ENCODE results near the gene ULK4.

DNA sequence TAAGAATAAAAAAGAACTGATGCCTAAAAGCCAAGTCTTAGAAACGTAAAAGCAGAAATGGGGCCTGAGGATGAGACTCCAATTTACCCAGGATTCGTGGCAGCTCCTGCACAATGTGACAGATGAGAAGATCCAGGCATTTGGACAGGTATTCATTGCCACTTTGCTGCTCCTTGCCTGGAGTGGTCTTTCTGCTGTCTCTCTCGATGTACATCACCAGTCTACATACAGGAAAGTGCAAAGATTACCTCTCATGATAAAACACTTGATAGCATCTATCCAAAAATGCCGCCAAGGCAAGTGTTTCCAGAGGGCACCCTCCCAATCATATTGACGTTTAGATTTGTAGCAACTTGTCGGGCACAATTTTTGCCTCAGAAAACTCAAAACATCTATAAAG is 244.3 kb downstream of the ULK4 start:
- TF ChIP-seq, protein P1, sequence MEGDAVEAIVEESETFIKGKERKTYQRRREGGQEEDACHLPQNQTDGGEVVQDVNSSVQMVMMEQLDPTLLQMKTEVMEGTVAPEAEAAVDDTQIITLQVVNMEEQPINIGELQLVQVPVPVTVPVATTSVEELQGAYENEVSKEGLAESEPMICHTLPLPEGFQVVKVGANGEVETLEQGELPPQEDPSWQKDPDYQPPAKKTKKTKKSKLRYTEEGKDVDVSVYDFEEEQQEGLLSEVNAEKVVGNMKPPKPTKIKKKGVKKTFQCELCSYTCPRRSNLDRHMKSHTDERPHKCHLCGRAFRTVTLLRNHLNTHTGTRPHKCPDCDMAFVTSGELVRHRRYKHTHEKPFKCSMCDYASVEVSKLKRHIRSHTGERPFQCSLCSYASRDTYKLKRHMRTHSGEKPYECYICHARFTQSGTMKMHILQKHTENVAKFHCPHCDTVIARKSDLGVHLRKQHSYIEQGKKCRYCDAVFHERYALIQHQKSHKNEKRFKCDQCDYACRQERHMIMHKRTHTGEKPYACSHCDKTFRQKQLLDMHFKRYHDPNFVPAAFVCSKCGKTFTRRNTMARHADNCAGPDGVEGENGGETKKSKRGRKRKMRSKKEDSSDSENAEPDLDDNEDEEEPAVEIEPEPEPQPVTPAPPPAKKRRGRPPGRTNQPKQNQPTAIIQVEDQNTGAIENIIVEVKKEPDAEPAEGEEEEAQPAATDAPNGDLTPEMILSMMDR (IDR thresholded peaks at IDR 0.05): no peak
- no peak for TF ChIP-seq POLR2A (IDR thresholded peaks at IDR 0.05)

Measured in lower leg skin (tissue), 3 donors.